SH-SY5Y (cell line): ENCODE results near the gene APOO.

ENCODE experiments used
- GATA2 ChIP-seq: IDR thresholded peaks from 2 replicates; pipeline ENCODE4 v1.6.1; 2011; ENCODE audit warnings: mild to moderate bottlenecking, low read depth, low read length
- GATA3 ChIP-seq: IDR thresholded peaks from 2 replicates; pipeline ENCODE4 v1.6.1; 2011; ENCODE audit warnings: low read depth, mild to moderate bottlenecking, low read length, moderate library complexity

Gene APOO

GRCh38 chrX:23789386-23790154 lies 118.2 kb downstream of the APOO start:
- TF ChIP-seq GATA3: no peak
- TF ChIP-seq GATA2: no peak

- TF ChIP-seq GATA3 (no peak), GATA2 (no peak)
Observed at GRCh38 chrX:23788946-23789345, 118.8 kb downstream of the APOO start.

DNA sequence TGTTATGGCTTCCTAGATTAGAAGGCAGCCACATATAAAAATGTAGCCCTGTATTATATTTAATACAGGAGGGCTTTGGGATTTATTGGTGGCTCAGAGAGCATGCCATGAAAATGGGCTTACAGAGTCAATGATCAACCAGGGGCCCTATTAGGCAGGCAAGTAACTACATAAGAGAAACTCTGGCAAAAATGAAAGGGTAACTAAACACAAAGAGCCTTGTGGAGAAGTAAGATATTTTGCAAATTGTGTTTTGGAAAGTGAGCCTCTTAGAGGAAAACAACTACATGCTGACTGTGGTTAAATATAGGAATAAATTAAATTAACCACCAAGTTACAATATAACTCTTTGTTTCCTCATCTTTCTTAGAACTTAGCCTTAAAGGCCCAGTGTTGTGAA lies 119.2 kb downstream of the APOO start:
- no peak for TF ChIP-seq GATA3
- no peak for TF ChIP-seq GATA2

- no peak for TF ChIP-seq GATA3
- TF ChIP-seq GATA2: no peak
Observed at GRCh38 chrX:23787745-23788118, 120.0 kb downstream of the APOO start.

- TF ChIP-seq GATA3 (no peak), GATA2 (no peak)
Observed at GRCh38 chrX:23786268-23786815, 121.4 kb downstream of the APOO start.

DNA sequence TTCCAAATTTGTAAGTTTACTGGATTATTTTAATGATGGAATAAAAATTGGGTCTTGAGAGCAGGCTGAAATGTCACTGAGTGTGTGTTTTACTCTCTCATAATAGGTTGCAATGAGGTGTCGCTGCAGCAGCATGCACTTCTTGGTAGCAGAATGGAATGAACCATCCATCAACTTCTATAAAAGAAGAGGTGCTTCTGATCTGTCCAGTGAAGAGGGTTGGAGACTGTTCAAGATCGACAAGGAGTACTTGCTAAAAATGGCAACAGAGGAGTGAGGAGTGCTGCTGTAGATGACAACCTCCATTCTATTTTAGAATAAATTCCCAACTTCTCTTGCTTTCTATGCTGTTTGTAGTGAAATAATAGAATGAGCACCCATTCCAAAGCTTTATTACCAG lies 122.2 kb downstream of the APOO start:
- TF ChIP-seq GATA3: no peak
- no peak for TF ChIP-seq GATA2

DNA sequence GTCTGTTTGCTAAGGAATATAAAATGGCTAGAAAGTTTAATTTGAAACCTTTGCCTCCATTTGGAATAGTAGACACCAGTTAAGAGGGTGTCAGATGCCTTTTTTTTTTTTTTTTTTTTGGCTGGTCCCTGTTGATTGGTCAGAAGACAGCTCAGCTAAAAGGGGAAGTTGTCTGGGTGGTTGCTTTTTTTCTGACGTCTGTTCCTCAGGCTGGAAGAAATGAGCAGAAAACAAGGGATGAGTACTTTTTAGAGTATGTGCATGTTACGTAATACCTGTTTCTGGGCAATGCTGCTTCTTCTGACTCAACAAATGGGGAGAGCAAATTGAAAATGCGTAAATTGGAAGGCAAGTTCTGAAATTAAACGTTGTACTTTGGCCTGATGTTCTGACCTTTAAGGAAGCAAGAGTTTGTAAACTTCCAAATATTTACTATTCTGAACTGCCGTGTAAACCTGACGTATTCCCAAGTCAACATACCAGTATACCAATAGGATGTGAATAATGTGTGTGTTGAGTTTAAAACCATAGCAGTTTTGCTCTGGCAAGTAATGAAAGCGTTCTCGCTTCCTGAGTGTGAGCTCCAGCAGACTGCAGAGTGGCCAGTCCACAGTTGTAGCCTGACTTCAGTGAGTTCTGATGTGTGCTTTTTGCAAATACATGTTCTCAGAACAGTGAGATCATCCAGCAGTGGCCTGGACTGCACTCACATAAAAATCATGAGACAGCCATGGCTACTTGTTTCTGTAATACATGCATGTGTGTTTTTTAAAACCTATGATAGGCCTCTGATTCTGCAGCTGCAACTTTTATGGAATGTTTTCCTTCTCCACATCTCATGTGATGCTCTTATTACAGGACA lies 123.0 kb downstream of the APOO start:
- TF ChIP-seq GATA2 (no peak), GATA3 (no peak)

- TF ChIP-seq GATA2: no peak
- no peak for TF ChIP-seq GATA3
Observed at GRCh38 chrX:23783589-23784469, 123.9 kb downstream of the APOO start.
